Smooth muscle cell (in vitro differentiated cells): ENCODE measurements around the gene TMEM200C. TPM values are rescaled to one million over a fixed set of nuclear protein-coding genes. Genes with fewer than 3 reads are reported as not detected.

ENCODE experiments used
- DNase-seq: peaks from one replicate; lab custom pipeline; 2025; ENCODE audit not compliant: unreplicated experiment; lab: John Stamatoyannopoulos, UW
- H2AFZ ChIP-seq: fragments of 200-600 bp; sonication (generic); 2 replicates; pipeline ENCODE4 v1.6.0; 2016; ENCODE audit warnings: antibody characterized with exemption, low read depth, mild to moderate bottlenecking
- H3F3A ChIP-seq: fragments of 200-600 bp; sonication (generic); 2 replicates; pipeline ENCODE4 v1.6.0; 2017; ENCODE audit warnings: antibody characterized with exemption, low read depth
- H3K27ac ChIP-seq: fragments of 200-600 bp; sonication (generic); 2 replicates; pipeline ENCODE4 v1.5.1; 2016; ENCODE audit warnings: low read depth, mild to moderate bottlenecking
- H3K27me3 ChIP-seq: fragments of 200-600 bp; sonication (generic); 2 replicates; pipeline ENCODE4 v1.6.1; 2016; ENCODE audit warnings: low read depth, mild to moderate bottlenecking
- H3K36me3 ChIP-seq: fragments of 200-600 bp; sonication (generic); 2 replicates; pipeline ENCODE4 v1.5.1; 2016; ENCODE audit warnings: low read depth
- H3K4me1 ChIP-seq: fragments of 200-600 bp; sonication (generic); 2 replicates; pipeline ENCODE4 v1.5.1; 2016; ENCODE audit warnings: low read depth
- H3K4me2 ChIP-seq: fragments of 200-600 bp; sonication (generic); 2 replicates; pipeline ENCODE4 v1.6.0; 2016; ENCODE audit warnings: mild to moderate bottlenecking
- H3K4me3 ChIP-seq: fragments of 200-600 bp; sonication (generic); 2 replicates; pipeline ENCODE4 v1.5.1; 2016; ENCODE audit warnings: mild to moderate bottlenecking
- H3K79me2 ChIP-seq: fragments of 200-600 bp; sonication (generic); 2 replicates; pipeline ENCODE4 v1.6.0; 2016; ENCODE audit warnings: low read depth, mild to moderate bottlenecking
- H3K9ac ChIP-seq: fragments of 200-600 bp; sonication (generic); 2 replicates; pipeline ENCODE4 v1.6.0; 2016; ENCODE audit warnings: low read depth
- H3K9me3 ChIP-seq: fragments of 200-600 bp; sonication (generic); replicated peaks from 2 replicates; pipeline ENCODE4 v1.5.1; 2016; ENCODE audit warnings: low read depth
- H4K20me1 ChIP-seq: fragments of 200-600 bp; sonication (generic); 2 replicates; pipeline ENCODE4 v1.6.0; 2016; ENCODE audit warnings: low read depth
- CTCF ChIP-seq: fragments of 200-600 bp; sonication (generic); IDR thresholded peaks from 2 replicates; pipeline ENCODE4 v1.5.1; 2017; ENCODE audit warnings: borderline replicate concordance, mild to moderate bottlenecking, antibody characterized with exemption; ENCODE audit not compliant: insufficient read depth, poor library complexity, severe bottlenecking
- WGBS: methylation state at CpG from one replicate; pipeline ENCODE4 v1.1.7; 2016; ENCODE audit warnings: low lambda C conversion rate; 5-methylcytosine and 5-hydroxymethylcytosine counted together
- microRNA-seq: library from miRNA; unstranded; fragments of <30 nt; microRNA quantifications from one replicate; pipeline ENCODE4, GENCODE V29; 2016; ENCODE audit warnings: borderline number of aligned reads
- polyA plus RNA-seq: library from polyadenylated mRNA; unstranded; fragments of >200 nt; fragmentation: Nextera tagmentation; extraction: Ambion mirVana; gene quantifications from 2 replicates; pipeline ENCODE4 v1.2.1, GENCODE V29; 2016
- small RNA-seq: library from RNA; depleted of rRNA; stranded (forward); fragments of <200 nt; gene quantifications from one replicate; pipeline ENCODE3, GENCODE V24; 2014
- total RNA-seq: library from RNA; depleted of rRNA; stranded (reverse); fragments of >200 nt; gene quantifications from 2 replicates; pipeline ENCODE4 v1.2.3, GENCODE V29; 2014

The TMEM200C gene
- total and polyA plus RNA-seq, 2 experiments from 2014 or later: 0.56 to 1.2 TPM

- Histone ChIP-seq H3K27ac (no peak overlapping the region), H3K36me3 (no peaks in the 10 kb centered on the region), H3K4me3 (no peak overlapping the region), H3K4me2 (no peak overlapping the region), H3K79me2 (no peaks in the 10 kb centered on the region), H2AFZ (no peak overlapping the region), H3K27me3 (peaks cover 4% of the 10 kb centered on the region), H3K9me3 (no peaks in the 10 kb centered on the region), H3K4me1 (no peaks in the 10 kb centered on the region), H3F3A (no peaks in the 10 kb centered on the region), H3K9ac (no peak overlapping the region), H4K20me1 (no peaks in the 10 kb centered on the region)
- DNase-seq: no peak
- no peak for TF ChIP-seq CTCF
- WGBS: 93% methylated on average over 4 of the region's 4 CpGs
Measured at GRCh38 chr18:5840547-5840946, 54.8 kb downstream of the TMEM200C start.

DNA sequence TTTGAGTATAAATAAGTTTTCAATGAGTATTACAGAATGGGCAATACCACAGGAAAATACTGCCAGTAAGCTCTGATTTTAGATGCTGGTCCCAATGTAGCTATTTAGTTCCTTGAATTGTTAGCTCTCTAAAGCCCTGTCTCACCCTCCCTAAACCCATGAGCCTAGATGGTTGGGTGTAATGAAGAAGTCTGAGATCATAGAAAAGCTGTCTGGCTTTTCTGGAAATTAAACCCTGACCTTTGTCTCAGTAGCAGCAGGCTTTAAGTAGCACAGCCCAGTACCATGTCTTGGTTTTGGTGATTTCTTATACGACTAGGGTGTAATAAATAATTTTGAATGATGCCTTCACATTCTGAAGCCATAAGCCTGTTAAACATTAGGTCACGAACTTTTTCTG is 55.3 kb downstream of the TMEM200C start:
- Histone ChIP-seq H3K4me3 (no peak overlapping the region), H3K36me3 (no peaks in the 10 kb centered on the region), H3K27me3 (peaks cover 4% of the 10 kb centered on the region), H2AFZ (no peak overlapping the region), H3F3A (no peaks in the 10 kb centered on the region), H3K27ac (no peak overlapping the region), H3K4me1 (no peaks in the 10 kb centered on the region), H3K4me2 (no peak overlapping the region), H3K9me3 (no peaks in the 10 kb centered on the region), H3K79me2 (no peaks in the 10 kb centered on the region), H3K9ac (no peak overlapping the region), H4K20me1 (no peaks in the 10 kb centered on the region)
- WGBS: 81% methylated on average over 2 of the region's 2 CpGs
- TF ChIP-seq CTCF: no peak
- no peak for DNase-seq

- no peaks in the 10 kb centered on the region for H3K4me1 ChIP-seq
- 96% methylated on average over 8 of the region's 8 CpGs for WGBS
Measured at GRCh38 chr18:5839102-5839501, 56.2 kb downstream of the TMEM200C start.

More at GRCh38 chr18:5839102-5839501, 56.2 kb downstream of the TMEM200C start:
- Histone ChIP-seq H3K9me3 (no peaks in the 10 kb centered on the region), H3K4me2 (no peak overlapping the region), H3K4me3 (no peak overlapping the region), H3K9ac (no peak overlapping the region), H3F3A (no peaks in the 10 kb centered on the region), H3K36me3 (no peaks in the 10 kb centered on the region), H4K20me1 (no peaks in the 10 kb centered on the region), H2AFZ (no peak overlapping the region), H3K27me3 (peaks cover 4% of the 10 kb centered on the region), H3K79me2 (no peaks in the 10 kb centered on the region), H3K27ac (no peak overlapping the region)
- DNase-seq: no peak
- no peak for TF ChIP-seq CTCF

Small RNA genes within 50 kb of the gene (microRNA-seq; reads per million reads assigned to microRNA genes)
- not detected for gene MIR3976

Small RNA genes within 50 kb of the gene (small RNA-seq; reads per million reads assigned to genes)
- gene MIR3976: not detected
